DND-41 (cell line): Measurements from ENCODE around the gene SH3BP2.

Experiments
- EZH2 ChIP-seq: IDR thresholded peaks from 3 replicates; pipeline ENCODE4 v1.6.1; 2012; ENCODE audit warnings: borderline replicate concordance, low read depth, mild to moderate bottlenecking, moderate library complexity, low read length, inconsistent platforms; ENCODE audit not compliant: severe bottlenecking
- TF ChIP-seq, protein P1 (sequence below): IDR thresholded peaks from 2 replicates; pipeline ENCODE4 v1.5.1; 2012; ENCODE audit warnings: borderline replicate concordance, low read length, moderate library complexity, mild to moderate bottlenecking; ENCODE audit not compliant: poor library complexity, severe bottlenecking; ENCODE audit errors: extremely low read depth

DNA sequence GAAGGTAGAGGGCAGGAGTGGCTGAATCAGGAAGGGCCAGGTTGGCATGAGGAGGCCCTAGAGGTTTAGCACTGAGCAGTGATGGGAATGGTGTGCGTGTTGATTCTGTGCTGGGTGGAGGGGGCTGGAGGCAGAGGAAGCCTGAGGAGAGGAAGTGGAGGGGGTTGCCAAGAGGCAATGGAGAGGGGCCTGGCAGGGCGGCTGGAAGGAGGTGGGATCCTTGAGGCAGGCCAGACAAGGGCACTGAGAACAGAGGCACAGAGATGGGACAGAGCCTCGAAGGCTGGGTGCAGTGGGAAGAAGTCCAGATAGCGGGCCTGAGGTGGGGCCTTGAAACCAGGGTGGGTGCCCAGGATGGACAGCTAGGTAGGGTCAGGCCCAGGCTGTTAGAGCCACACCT, 24.3 kb downstream of the SH3BP2 start:
- TF ChIP-seq, protein P1, sequence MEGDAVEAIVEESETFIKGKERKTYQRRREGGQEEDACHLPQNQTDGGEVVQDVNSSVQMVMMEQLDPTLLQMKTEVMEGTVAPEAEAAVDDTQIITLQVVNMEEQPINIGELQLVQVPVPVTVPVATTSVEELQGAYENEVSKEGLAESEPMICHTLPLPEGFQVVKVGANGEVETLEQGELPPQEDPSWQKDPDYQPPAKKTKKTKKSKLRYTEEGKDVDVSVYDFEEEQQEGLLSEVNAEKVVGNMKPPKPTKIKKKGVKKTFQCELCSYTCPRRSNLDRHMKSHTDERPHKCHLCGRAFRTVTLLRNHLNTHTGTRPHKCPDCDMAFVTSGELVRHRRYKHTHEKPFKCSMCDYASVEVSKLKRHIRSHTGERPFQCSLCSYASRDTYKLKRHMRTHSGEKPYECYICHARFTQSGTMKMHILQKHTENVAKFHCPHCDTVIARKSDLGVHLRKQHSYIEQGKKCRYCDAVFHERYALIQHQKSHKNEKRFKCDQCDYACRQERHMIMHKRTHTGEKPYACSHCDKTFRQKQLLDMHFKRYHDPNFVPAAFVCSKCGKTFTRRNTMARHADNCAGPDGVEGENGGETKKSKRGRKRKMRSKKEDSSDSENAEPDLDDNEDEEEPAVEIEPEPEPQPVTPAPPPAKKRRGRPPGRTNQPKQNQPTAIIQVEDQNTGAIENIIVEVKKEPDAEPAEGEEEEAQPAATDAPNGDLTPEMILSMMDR: no peak
- TF ChIP-seq EZH2: no peak
